GM18868 (cell line): ENCODE measurements around the gene SDK1.
A peak's percentile ranks its signal among the peaks of the same experiment; 100 is the strongest.

Source experiments
- ATAC-seq: cut with Tn5 transposase; IDR thresholded peaks from one replicate; pipeline ENCODE4 v1.9.1; 2021; ENCODE audit warnings: mild to moderate bottlenecking, moderate library complexity; ENCODE audit not compliant: unreplicated experiment

Gene SDK1

GRCh38 chr7:3289996-3290395 is 11.1 kb upstream of the SDK1 start:
- ATAC-seq, result no peak

- no peak for ATAC-seq
These were observed 8.4 kb upstream of the SDK1 start for GRCh38 chr7:3292694-3293093.

GRCh38 chr7:3294432-3295100 is 6.5 kb upstream of the SDK1 start:
- no peak for ATAC-seq

GRCh38 chr7:3297105-3297819 is 3.8 kb upstream of the SDK1 start:
- no peak for ATAC-seq

- ATAC-seq, result no peak
These were observed 816 bp upstream of the SDK1 start for GRCh38 chr7:3300221-3300650.

- peak; percentile 11 for ATAC-seq
These were observed 338 bp downstream of the SDK1 start for GRCh38 chr7:3301449-3301731.

GRCh38 chr7:3301831-3302618 is 973 bp downstream of the SDK1 start:
- no peak for ATAC-seq

- no peak for ATAC-seq
These were observed 1.7 kb downstream of the SDK1 start for GRCh38 chr7:3302681-3303320.

- ATAC-seq, result no peak
These were observed 3.1 kb downstream of the SDK1 start for GRCh38 chr7:3304131-3304530.

GRCh38 chr7:3307435-3307834 is 6.4 kb downstream of the SDK1 start:
- ATAC-seq, result no peak

- ATAC-seq, result no peak
These were observed 8.1 kb downstream of the SDK1 start for GRCh38 chr7:3309140-3309539.

- ATAC-seq, result no peak
These were observed 8.9 kb downstream of the SDK1 start for GRCh38 chr7:3309956-3310355.

GRCh38 chr7:3310884-3311283 is 9.8 kb downstream of the SDK1 start:
- no peak for ATAC-seq

GRCh38 chr7:3312583-3312982 is 11.5 kb downstream of the SDK1 start:
- no peak for ATAC-seq

GRCh38 chr7:3318874-3319273 is 17.8 kb downstream of the SDK1 start:
- ATAC-seq, result no peak

GRCh38 chr7:3321206-3321605 is 20.2 kb downstream of the SDK1 start:
- ATAC-seq, result no peak

- ATAC-seq, result no peak
These were observed 20.7 kb downstream of the SDK1 start for GRCh38 chr7:3321745-3322144.

- no peak for ATAC-seq
These were observed 25.2 kb downstream of the SDK1 start for GRCh38 chr7:3326246-3326645.

- no peak for ATAC-seq
These were observed 26.0 kb downstream of the SDK1 start for GRCh38 chr7:3327099-3327498.

- ATAC-seq, result no peak
These were observed 26.6 kb downstream of the SDK1 start for GRCh38 chr7:3327655-3328054.

GRCh38 chr7:3332308-3332707 is 31.3 kb downstream of the SDK1 start:
- no peak for ATAC-seq

GRCh38 chr7:3333861-3334260 is 32.8 kb downstream of the SDK1 start:
- ATAC-seq, result no peak
